ENCODE measurements around the gene LRRC2. TPM values are rescaled to one million over a fixed set of nuclear protein-coding genes. Genes with fewer than 3 reads are reported as not detected.

The LRRC2 gene
- total RNA-seq, 4 donors from 2014 or later: 0.62 to 2.0 (median 1.1) TPM; not detected in 1

- Histone ChIP-seq H3K27me3 (peaks cover 17% of the 10 kb centered on the region), H3K36me3 (no peaks in the 10 kb centered on the region), H3K27ac (no peak overlapping the region), H3K4me1 (no peaks in the 10 kb centered on the region), H3K9me3 (peaks cover 0 to 10% (median 0%) of the 10 kb centered on the region in 3 donors), H3K4me3 (no peak overlapping the region)
- 74 to 100% methylated on average over 1 to 6 of the region's 6 CpGs for WGBS, 2 donors (ENCODE audit: low coverage in 1 of 2)
- no peak for ATAC-seq
- TF ChIP-seq POLR2A (IDR thresholded peaks at IDR 0.05) (no peak), CTCF (IDR thresholded peaks at IDR 0.05) (no peak), POLR2AphosphoS5 (IDR thresholded peaks at IDR 0.05) (no peak), EP300 (IDR thresholded peaks at IDR 0.05) (no peak)
These were observed 8.3 kb downstream of the LRRC2 start for GRCh38 chr3:46557814-46558183.

GRCh38 chr3:46553154-46553553 is 12.9 kb downstream of the LRRC2 start:
- WGBS, 2 donors (ENCODE audit: low coverage in 1 of 2): 0 to 10% methylated on average over 1 of the region's 1 CpG
- TF ChIP-seq CTCF (IDR thresholded peaks at IDR 0.05) (no peak), EP300 (IDR thresholded peaks at IDR 0.05) (no peak), POLR2A (IDR thresholded peaks at IDR 0.05) (no peak), POLR2AphosphoS5 (IDR thresholded peaks at IDR 0.05) (no peak)
- Histone ChIP-seq H3K27me3 (peaks cover 23% of the 10 kb centered on the region), H3K4me3 (no peak overlapping the region), H3K9me3 (no peaks in the 10 kb centered on the region), H3K4me1 (no peaks in the 10 kb centered on the region), H3K36me3 (no peaks in the 10 kb centered on the region), H3K27ac (no peak overlapping the region)
- no peak for ATAC-seq

- H3K27me3 ChIP-seq: peaks cover 17% of the 10 kb centered on the region
- no peak overlapping the region for H3K27ac ChIP-seq
- no peak for ATAC-seq
- no peak overlapping the region for H3K4me3 ChIP-seq
- WGBS, 2 donors (ENCODE audit: low coverage in 1 of 2): 80 to 89% methylated on average over 1 of the region's 1 CpG
- H3K4me1 ChIP-seq: no peaks in the 10 kb centered on the region
- no peaks in the 10 kb centered on the region for H3K9me3 ChIP-seq
- H3K36me3 ChIP-seq: no peaks in the 10 kb centered on the region
- TF ChIP-seq EP300 (IDR thresholded peaks at IDR 0.05) (no peak), POLR2AphosphoS5 (IDR thresholded peaks at IDR 0.05) (no peak), POLR2A (IDR thresholded peaks at IDR 0.05) (no peak), CTCF (IDR thresholded peaks at IDR 0.05) (no peak)
These were observed 13.6 kb downstream of the LRRC2 start for GRCh38 chr3:46552538-46552937.

GRCh38 chr3:46551615-46552014 is 14.5 kb downstream of the LRRC2 start:
- no peak overlapping the region for H3K27ac ChIP-seq
- ATAC-seq: no peak
- peaks cover 17% of the 10 kb centered on the region for H3K27me3 ChIP-seq
- no peaks in the 10 kb centered on the region for H3K9me3 ChIP-seq
- H3K4me1 ChIP-seq: no peaks in the 10 kb centered on the region
- 80 to 89% methylated on average over 1 to 2 of the region's 2 CpGs for WGBS, 2 donors (ENCODE audit: low coverage in 1 of 2)
- no peaks in the 10 kb centered on the region for H3K36me3 ChIP-seq
- no peak overlapping the region for H3K4me3 ChIP-seq
- no peak for TF ChIP-seq POLR2AphosphoS5 (IDR thresholded peaks at IDR 0.05)
- no peak for TF ChIP-seq CTCF (IDR thresholded peaks at IDR 0.05)
- TF ChIP-seq POLR2A (IDR thresholded peaks at IDR 0.05): no peak

- H3K27me3 ChIP-seq: peaks cover 23% of the 10 kb centered on the region
- H3K4me1 ChIP-seq: no peaks in the 10 kb centered on the region
- H3K9me3 ChIP-seq: no peaks in the 10 kb centered on the region
- no peaks in the 10 kb centered on the region for H3K36me3 ChIP-seq
- 78% methylated on average over 1 of the region's 1 CpG; no CpG with 5 or more reads in 1 of the 2 donors for WGBS, 2 donors (ENCODE audit: low coverage in 1 of 2)
- no peak overlapping the region for H3K27ac ChIP-seq
- no peak for ATAC-seq
- H3K4me3 ChIP-seq: no peak overlapping the region
- TF ChIP-seq POLR2A (IDR thresholded peaks at IDR 0.05): no peak
- TF ChIP-seq EP300 (IDR thresholded peaks at IDR 0.05): no peak
- no peak for TF ChIP-seq CTCF (IDR thresholded peaks at IDR 0.05)
- no peak for TF ChIP-seq POLR2AphosphoS5 (IDR thresholded peaks at IDR 0.05)
These were observed 16.1 kb downstream of the LRRC2 start for GRCh38 chr3:46549989-46550388.
